GM12801 (cell line): ENCODE results near the gene PDGFRB.

Source experiments
- TF ChIP-seq, protein P1 (sequence below): IDR thresholded peaks from one replicate; pipeline ENCODE4 v1.5.1; 2011; ENCODE audit warnings: control low read depth; ENCODE audit not compliant: insufficient read length; ENCODE audit errors: extremely low read depth

The PDGFRB gene

DNA sequence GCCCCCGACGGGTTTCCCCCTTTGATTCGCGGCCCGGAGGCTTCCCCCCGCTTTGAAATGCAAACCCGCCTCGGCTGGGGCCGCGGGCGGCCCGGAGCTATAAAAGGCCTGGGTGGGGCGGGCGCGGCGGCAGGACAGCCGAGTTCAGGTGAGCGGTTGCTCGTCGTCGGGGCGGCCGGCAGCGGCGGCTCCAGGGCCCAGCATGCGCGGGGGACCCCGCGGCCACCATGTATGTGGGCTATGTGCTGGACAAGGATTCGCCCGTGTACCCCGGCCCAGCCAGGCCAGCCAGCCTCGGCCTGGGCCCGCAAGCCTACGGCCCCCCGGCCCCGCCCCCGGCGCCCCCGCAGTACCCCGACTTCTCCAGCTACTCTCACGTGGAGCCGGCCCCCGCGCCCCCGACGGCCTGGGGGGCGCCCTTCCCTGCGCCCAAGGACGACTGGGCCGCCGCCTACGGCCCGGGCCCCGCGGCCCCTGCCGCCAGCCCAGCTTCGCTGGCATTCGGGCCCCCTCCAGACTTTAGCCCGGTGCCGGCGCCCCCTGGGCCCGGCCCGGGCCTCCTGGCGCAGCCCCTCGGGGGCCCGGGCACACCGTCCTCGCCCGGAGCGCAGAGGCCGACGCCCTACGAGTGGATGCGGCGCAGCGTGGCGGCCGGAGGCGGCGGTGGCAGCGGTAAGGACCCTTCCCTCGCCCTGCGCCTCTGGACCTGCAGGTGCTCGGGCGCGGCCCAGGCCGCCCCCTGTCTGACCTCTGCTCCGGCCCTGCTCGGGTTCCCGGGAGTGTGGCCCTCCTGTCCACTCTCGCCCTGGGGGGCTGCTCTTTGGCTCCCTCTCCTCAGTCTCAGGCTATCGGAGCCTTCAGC lies 11.2 kb upstream of the PDGFRB start, which contains the start of gene CDX1:
CDX1 (plus strand) TSS at position 129 of the 862 bp plus-strand sequence; CDS start at position 228, 99 bp downstream.
- TF ChIP-seq, protein P1, sequence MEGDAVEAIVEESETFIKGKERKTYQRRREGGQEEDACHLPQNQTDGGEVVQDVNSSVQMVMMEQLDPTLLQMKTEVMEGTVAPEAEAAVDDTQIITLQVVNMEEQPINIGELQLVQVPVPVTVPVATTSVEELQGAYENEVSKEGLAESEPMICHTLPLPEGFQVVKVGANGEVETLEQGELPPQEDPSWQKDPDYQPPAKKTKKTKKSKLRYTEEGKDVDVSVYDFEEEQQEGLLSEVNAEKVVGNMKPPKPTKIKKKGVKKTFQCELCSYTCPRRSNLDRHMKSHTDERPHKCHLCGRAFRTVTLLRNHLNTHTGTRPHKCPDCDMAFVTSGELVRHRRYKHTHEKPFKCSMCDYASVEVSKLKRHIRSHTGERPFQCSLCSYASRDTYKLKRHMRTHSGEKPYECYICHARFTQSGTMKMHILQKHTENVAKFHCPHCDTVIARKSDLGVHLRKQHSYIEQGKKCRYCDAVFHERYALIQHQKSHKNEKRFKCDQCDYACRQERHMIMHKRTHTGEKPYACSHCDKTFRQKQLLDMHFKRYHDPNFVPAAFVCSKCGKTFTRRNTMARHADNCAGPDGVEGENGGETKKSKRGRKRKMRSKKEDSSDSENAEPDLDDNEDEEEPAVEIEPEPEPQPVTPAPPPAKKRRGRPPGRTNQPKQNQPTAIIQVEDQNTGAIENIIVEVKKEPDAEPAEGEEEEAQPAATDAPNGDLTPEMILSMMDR: no peak

DNA sequence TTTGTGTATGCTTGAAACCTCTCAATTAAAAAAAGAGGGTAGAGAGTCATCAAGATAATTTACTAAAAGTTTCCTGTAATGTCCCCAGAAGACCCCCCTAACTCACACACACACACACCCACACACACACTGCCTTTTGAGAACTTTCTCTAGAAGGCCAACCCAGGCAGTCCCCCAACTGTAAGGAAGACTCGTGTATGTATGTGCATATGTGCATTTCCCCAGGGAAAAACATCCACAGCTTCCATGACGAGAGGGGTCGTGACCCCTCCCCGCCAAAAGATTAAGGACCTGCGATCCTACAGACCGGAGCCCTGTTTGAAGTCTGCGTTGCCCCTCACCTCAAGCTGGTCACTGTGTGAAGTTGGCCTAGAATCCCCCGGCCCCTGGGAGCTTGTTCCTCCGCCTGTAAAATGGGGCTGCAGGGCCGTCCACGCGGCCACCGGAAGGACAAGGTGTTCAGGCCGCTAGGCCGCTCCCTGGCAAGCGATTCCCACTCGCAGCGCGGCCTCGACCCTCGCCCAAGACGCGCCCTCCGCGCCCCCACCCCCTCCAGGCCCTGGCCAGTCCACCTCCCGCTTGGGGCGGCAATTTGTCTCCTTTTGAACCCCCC lies 10.5 kb upstream of the PDGFRB start:
- TF ChIP-seq, protein P1: no peak

DNA sequence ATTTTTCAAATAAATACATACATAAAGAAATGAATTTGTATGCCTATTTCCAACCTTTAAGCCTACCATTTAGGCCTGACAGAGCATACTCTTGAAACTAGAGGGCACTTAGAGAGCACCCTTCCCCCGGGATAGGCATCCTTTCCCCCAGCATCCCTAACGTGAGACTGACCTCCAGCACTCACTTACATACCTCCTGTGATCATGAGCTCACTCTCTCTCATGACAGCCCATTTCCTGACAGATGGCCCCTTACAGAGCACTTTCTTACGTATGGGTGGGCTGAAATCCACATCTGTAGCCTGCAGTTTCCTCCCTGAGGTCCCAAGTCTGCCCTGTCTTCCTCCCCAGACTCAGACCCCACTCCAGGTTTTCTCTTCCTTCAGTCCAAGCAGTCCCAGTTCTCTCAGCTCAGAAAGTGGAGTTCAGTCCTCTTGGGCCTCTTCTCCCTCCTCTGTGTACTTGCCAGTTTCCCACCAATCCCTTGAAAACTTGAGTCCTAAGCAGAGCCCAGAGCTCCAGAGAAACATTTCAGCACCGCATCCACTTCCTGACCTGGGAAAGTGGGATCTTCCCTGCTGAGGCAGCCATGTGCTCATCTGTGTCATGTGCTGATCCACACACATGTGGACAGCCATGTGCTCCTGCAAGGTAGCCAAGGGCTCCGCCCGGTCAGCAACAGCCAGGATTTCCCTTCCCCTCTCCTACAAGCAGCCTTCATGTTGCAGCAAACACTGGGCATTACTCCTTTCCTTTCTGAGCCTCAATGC lies 8.8 kb upstream of the PDGFRB start:
- TF ChIP-seq, protein P1: no peak

DNA sequence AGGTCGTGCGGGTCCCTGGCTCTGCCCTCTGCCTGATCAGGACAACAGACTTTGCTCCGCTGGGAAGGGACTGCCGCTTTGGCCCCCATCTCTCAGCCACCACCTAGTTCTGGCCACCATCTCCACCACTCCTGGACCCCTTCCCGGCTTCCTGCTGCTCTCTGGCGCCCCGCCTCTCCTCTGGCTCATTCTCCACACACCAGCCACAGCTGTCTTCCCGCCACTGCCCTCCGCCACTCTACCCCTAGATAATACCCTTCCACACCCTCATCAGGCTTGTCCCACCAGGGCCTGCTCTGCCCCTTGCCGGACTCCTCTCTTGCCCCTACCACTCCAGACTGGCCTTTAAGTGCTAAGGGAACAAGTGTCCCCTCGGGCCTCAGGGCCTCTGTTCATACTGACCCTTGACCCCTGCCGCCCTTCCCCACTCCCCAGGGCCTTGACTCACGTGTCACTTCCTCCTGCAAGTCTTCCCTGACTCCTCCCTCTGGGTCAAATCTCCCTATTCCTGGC lies 8.0 kb upstream of the PDGFRB start:
- TF ChIP-seq, protein P1: no peak

DNA sequence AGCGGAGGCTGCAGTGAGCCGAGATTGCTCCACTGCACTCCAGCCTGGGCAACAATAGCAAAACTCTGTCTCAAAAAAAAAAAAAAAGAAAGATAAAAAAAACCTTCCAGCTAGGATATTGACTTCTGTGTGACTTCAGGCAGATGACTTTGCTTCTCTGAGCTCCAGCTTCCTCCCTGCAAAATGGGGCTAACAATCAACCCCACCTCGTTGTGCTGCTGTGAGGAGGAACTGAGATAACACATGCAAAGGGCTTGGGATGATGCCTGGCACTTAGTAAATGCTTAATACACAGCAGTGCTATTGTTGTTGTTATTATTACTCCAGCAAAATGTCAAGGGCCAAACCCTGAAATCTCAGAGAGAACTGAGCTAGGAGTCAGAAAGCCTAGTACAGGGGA lies 7.4 kb upstream of the PDGFRB start:
- TF ChIP-seq, protein P1: no peak

DNA sequence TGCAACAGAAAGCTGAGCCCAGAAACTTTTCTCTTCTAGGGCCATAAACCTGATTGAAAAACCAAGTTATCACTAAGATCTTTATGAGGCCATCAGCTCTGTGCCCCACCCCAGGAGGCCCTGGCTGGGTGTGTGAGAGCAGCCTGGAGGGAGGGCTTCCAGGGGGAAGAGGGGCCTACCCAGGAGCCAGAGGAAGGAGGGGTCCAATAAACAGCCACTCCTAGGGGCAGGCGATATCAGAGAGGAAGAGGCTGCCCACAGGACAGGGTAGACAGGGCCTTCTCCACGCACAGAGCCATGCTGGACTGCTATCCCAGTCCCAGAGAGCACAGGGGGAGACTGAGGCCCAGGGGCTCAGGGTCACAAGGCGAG lies 6.5 kb upstream of the PDGFRB start:
- TF ChIP-seq, protein P1: no peak
